8988T (cell line): ENCODE results near the gene ZNHIT1.
"Not testable (repeated sequence)": the region's sequence is repeated elsewhere in the genome, so short reads cannot be mapped to it uniquely, and the experiment has no call there.

ENCODE experiments used
- DNase-seq: peaks from one replicate; pipeline ENCODE4 v3.0.0; 2011

The ZNHIT1 gene

GRCh38 chr7:101243646-101244374 is 25.8 kb downstream of the ZNHIT1 start:
- DNase-seq, result no peak

GRCh38 chr7:101244375-101245146 is 26.6 kb downstream of the ZNHIT1 start, which contains the start of gene FIS1:
Gene FIS1, minus strand, starts transcription at chr7:101245081. Its CDS starts 77 bp downstream, at chr7:101245004.
- peak; percentile 75 for DNase-seq

DNA sequence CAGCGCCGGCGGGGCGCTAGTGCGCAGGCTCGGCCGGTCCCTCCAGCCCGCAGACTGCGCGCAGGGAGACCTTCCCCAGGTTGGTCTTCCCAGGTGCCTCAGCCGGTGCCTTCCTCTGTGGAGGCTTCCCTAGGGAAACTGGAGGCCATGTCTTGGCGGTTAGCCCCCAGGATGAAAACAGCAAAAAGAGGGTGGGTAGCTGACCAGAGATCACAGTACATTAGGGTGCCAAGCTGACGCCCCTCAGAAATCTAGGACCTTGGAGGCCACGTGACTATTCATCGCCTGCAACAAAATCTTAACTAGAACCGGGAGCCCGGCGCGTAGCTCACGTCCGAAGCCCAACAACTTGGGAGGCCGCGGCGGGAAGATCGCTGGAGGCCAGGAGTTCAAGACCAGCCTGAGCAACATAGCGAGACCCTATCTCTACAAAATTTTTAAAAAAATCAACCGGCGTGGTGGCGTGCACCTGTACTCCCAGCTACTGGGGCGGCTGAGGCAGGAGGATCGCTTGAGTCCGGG is 27.2 kb downstream of the ZNHIT1 start:
- peak; percentile 76 for DNase-seq

DNA sequence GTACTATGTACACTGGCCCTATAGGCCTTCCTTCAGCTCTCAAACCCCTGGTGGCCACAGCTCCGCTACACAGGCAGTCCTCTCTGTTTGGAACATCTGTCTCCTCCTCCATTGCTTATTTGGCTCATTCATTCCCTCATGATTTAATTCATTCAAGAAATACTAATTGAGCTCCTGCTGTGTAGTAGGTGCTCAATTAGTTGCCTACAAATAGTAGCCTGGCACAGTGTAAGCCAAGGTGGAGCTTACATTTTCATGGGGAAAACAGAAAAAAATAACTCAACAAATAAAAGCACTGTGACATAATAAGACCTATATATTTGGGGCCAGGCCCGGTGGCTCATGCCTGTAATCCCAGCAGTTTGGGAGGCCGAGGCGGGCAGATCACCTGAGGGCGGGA is 30.3 kb downstream of the ZNHIT1 start:
- DNase-seq, result no peak

GRCh38 chr7:101250324-101250723 is 32.4 kb downstream of the ZNHIT1 start:
- no peak for DNase-seq

DNA sequence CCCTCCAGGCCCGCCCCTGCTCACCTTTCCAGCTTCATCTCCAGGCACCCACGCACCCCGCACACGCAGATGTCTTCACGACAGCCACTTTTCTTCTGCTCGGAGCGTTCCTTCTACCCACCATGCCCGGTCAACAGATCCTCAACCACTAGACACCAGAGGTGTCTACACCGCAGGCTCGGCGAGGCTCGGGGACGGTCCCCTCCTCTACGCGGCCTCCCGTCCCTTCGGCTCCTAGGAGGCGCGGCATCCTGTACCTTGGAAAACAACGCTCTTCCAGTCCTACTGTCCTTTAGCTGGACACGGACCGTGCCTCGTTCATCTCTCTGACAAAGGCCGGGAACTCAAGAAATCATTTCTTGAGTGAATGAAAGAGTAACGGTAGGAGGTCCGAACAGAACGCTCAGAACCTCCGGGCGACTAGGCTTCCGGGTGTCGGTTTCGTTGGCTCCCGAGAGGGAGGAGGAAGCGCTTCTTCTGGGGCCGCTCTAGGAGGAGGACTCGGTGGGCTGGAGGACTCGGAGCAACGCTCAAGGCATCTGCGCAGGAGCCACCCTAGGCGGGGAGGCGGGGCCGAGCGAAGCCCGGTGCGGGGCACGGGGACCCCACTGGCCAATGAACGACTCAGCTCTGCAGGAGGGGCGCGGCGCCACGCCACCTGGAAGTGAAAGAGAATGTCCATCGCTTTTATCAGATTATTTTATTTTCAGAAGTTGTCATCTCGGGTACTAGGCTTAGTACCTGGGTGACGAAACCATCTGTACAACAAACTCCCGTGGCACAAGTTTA is 34.1 kb downstream of the ZNHIT1 start:
- peak; percentile 84 for DNase-seq

DNA sequence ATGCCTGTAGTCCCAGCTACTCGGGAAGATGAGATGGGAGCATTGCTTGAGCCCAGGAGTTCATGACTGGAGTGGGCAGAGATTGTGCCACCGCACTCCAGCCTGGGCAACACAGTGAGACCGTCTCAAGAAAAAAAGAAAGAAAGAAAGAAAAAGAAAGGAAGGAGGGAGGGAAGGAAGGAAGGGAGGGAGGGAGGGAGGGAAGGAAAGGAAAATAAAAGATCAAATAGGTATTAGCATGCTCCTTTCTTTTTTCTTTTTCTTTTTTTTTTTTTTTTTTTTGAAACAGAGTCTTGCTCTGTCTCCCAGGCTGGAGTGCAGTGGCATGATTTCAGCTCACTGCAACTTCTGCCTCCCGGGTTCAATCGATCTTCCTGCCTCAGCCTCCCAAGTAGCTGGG is 35.2 kb downstream of the ZNHIT1 start:
- DNase-seq, result not testable (repeated sequence)

DNA sequence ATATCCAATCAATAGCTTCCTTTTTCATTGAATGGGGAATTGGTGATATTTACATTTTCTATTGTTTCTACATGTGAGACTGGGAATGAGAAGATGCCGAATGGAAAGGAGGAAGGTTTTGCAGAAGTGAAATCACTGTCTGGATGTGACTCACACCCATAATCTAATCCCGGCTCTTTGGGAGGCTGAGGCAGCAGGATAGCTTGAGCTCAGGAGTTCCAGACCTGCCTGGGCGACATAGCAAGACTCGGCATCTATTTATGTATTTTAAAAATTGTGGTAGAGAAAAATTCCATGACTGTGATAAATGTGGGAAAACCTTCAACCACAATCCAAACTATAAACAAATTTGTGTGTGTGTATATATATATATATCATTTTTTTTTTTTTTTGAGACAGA is 37.8 kb downstream of the ZNHIT1 start:
- DNase-seq, result no peak

- DNase-seq, result no peak
These were observed 40.3 kb downstream of the ZNHIT1 start for GRCh38 chr7:101258243-101258731.

DNA sequence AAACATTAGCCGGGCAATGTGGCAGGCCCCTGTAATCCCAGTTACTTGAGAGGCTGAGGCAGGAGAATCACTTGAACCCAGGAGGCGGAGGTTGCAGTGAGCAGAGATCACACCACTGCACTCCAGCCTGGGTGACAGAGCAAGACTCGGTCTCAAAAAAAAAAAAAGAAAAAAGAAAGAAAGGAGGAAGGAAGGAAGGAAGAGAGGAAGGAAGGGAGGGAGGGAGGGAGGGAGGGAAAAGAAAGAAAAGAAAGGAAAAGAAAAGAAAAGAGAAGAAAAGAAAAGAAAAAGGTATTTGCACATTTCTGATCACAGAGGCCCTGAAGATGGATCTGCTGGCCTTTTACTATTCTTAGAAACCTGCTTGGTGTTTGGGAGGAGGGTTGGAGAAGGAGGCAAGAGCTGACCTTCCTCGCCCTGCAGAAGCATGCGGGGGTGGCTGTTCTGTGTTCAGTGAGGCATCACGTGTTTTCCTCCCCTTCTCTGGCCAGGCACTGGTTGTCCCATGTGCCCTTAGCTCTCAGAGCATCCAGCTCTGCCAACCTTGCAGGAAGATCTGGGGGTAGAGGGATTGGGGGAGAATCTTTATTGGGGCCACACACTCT is 46.2 kb downstream of the ZNHIT1 start:
- DNase-seq, result not testable (repeated sequence)

DNA sequence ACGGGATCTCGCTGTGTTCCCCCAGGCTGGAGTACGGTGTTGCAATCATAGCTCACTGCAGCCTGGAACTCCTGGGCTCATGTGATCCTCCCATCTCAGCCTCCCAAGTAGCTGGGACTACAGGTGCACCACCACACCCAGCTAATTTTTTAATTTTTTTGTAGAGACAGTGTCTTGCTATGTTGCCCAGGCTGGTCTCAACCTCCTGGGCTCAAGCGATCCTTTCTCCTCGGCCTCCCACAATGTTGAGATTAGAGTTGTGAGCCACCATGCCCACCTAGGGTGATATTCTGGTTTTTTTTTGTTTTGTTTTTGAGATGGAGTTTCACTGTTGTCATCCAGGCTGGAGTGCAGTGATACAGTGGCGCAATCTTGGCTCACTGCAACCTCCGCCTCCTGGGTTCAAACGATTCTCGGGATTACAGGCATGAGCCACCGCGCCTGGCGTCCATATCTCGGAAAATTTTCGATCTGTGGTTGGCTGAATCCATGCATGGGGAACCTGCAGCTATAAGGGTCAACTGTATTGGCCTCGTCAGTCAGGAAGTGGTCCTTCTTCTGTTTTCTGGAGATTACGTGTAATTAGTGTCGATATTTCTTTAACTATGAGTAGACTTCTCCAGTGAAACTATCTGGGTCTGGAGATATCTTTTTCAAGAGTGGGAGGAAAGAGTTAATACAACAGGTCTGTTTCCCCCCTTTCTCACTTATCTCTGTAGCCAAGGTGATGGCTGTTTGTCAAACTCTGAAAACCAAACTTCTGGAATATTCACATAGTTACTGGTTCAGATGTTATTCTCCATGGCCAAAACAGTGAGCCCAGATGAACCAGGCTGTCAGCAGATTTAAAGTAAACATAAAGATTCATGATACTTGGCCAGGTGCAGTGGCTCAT is 47.9 kb downstream of the ZNHIT1 start:
- no peak for DNase-seq

GRCh38 chr7:101269664-101270063 is 51.7 kb downstream of the ZNHIT1 start:
- DNase-seq, result no peak

- DNase-seq, result no peak
These were observed 53.1 kb downstream of the ZNHIT1 start for GRCh38 chr7:101271021-101271420.

DNA sequence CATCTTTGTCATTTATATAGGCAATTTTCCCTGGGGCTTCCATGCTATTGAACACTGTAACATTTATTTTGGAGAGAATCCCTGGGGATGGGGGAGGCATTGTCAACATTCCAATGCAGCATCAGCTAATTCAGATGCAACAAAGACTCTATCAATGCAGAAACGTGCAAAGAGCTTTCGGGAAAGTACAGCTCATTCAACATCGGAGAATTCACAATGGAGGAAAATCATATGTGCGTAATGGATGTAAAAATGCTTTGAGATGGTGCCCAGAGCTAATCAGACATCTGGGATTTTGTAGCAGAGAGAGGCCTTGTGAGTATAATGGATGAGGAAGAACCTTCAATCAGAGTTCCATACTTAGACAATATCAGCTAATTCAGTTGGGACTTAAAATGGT is 55.2 kb downstream of the ZNHIT1 start:
- DNase-seq, result no peak
